Measurements from ENCODE around the gene IDH3B. TPM values are rescaled to one million over a fixed set of nuclear protein-coding genes. Genes with fewer than 3 reads are reported as not detected.
A peak's percentile ranks its signal among the peaks of the same experiment; 100 is the strongest.

Gene IDH3B
- total and polyA plus RNA-seq, 10 donors: 59.4 to 105 (median 84.7) TPM

DNA sequence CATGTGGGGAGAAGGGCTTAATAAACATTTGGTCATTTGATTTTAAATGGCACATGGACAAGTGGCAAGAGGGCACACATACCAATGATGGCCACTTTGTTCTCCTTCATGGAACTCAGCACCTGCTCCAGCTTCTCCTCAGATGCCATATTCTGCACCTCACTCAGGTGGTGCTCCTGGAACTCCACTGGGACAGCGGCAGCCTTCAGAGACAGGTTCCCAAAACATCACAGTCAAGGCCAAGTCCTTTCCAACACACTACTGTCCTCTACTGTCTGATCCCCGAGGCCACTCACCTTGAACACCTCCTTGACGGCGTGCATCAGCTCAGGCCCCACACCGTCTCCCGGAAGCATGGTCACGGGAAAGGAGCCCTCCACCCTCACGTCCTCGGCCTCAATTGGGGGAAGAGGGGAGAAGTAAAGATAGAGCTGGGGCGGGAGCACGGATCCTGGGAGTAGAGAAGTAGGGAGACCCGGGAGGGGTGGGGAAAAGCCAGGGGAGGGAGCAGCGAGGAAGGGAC is 591 bp downstream of the IDH3B start:
- H3K4me3 ChIP-seq: peak overlapping the region; percentile 81 to 100 (median 93)
- DNase-seq: no peak
- TF ChIP-seq POLR2A (IDR thresholded peaks at IDR 0.05): no peak
- 7 to 10% (median 8%) methylated on average over 13 of the region's 13 CpGs for WGBS, 5 donors
- H3K27me3 ChIP-seq (replicated peaks in 1 of 7): no peaks in the 10 kb centered on the region
- peak overlapping the region; percentile 84 to 97 (median 94) for H3K27ac ChIP-seq
- peaks cover 0 to 49% (median 41%) of the 10 kb centered on the region in 6 donors for H3K36me3 ChIP-seq
- intact Hi-C loops (cut with DNase I; ENCODE audit: low total_unique reads): no loop called here
- H3K9me3 ChIP-seq: no peaks in the 10 kb centered on the region
- H3K4me1 ChIP-seq: peaks cover 8 to 28% (median 19%) of the 10 kb centered on the region in 6 donors

DNA sequence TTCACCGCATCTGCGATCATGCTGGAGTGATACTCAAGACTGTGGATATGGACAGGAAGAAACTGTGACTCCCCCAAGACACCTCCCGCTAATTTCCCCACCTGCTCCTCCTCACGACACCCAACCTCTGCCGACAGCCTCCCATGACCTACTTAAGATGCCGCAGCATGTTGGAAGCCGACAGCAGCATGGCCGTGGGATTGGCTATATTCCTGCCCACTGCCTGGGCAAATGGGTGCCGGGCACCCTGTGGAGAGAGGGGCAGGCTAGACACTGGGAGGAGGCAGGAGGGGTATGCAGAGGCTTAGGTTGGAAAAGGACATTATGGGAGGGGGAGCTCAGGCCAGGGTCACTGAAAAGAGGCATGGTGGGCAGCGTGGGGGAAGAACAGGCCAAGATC is 4.5 kb downstream of the IDH3B start:
- Histone ChIP-seq H3K4me3 (no peak overlapping the region), H3K27ac (no peak overlapping the region), H3K36me3 (peaks cover 7 to 88% (median 80%) of the 10 kb centered on the region in 6 donors), H3K4me1 (peaks cover 5 to 54% (median 27%) of the 10 kb centered on the region in 6 donors), H3K27me3 (replicated peaks in 1 of 7) (no peaks in the 10 kb centered on the region), H3K9me3 (no peaks in the 10 kb centered on the region)
- 90 to 97% (median 96%) methylated on average over 10 of the region's 10 CpGs for WGBS, 5 donors
- DNase-seq: no peak
- TF ChIP-seq POLR2AphosphoS5 (IDR thresholded peaks at IDR 0.05) (no peak), POLR2A (IDR thresholded peaks at IDR 0.05) (no peak)
- TF ChIP-seq, protein P1, sequence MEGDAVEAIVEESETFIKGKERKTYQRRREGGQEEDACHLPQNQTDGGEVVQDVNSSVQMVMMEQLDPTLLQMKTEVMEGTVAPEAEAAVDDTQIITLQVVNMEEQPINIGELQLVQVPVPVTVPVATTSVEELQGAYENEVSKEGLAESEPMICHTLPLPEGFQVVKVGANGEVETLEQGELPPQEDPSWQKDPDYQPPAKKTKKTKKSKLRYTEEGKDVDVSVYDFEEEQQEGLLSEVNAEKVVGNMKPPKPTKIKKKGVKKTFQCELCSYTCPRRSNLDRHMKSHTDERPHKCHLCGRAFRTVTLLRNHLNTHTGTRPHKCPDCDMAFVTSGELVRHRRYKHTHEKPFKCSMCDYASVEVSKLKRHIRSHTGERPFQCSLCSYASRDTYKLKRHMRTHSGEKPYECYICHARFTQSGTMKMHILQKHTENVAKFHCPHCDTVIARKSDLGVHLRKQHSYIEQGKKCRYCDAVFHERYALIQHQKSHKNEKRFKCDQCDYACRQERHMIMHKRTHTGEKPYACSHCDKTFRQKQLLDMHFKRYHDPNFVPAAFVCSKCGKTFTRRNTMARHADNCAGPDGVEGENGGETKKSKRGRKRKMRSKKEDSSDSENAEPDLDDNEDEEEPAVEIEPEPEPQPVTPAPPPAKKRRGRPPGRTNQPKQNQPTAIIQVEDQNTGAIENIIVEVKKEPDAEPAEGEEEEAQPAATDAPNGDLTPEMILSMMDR (IDR thresholded peaks at IDR 0.05 in 8 of 11, conservative IDR thresholded peaks at IDR 0.05 in 3 of 11): no peak
- intact Hi-C loops (cut with DNase I; ENCODE audit: low total_unique reads): no loop called here

DNA sequence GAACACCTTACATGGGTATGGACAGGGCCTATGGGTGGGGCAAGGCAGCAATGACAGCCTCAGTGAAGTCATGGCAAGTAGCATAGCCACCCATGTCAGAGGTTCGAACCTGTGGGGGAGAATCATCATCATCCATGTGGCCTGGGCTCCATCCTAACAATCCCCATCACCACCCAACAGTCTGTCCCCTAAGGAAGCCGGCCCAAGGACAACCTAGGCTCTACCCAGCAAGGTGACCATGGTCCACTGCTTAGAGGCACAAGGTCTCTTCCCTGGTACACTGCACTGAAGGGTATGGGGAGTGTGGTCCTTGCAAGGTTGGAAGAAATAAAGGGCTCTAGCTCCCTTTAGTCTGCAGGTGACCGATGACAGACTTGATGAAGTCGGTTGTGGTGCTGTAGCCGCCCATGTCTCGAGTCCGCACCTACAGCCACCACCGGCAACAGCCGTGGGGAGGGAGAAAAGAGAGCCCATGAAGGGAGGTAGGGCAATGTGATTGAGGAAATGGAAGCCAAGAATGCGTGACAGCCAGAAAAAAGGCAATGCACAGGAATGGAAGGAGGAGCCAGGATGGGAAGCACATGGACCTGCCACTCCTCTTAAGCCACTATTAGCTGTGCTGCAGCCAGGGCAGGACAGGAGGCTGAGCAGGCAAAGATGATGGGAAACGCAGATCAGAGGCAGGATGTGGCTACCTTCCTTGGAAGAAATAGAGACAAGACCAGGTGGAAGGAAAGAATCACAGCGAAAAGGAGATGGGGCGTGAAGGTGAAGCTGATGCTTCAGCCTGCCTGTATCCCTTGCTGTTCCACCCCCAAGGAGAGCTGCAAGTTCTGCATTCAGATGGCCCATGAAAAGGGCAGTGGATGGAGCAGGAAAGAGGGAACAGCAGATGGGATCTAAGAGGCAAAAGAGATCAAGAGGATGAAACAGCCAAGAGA is 5.3 kb downstream of the IDH3B start:
- TF ChIP-seq POLR2AphosphoS5 (IDR thresholded peaks at IDR 0.05): peak in 2 of 3 donors; percentile 20 to 24
- TF ChIP-seq POLR2A (IDR thresholded peaks at IDR 0.05): no peak
- H3K4me3 ChIP-seq: no peak overlapping the region
- H3K4me1 ChIP-seq: peaks cover 11 to 58% (median 31%) of the 10 kb centered on the region in 6 donors
- no peak for DNase-seq
- no peaks in the 10 kb centered on the region for H3K27me3 ChIP-seq (replicated peaks in 1 of 7)
- H3K27ac ChIP-seq: no peak overlapping the region
- intact Hi-C loops (cut with DNase I; ENCODE audit: low total_unique reads): no loop called here
- WGBS, 5 donors: 77 to 86% (median 79%) methylated on average over 12 to 13 of the region's 13 CpGs
- H3K9me3 ChIP-seq: no peaks in the 10 kb centered on the region
- H3K36me3 ChIP-seq: peaks cover 7 to 96% (median 85%) of the 10 kb centered on the region in 6 donors

DNA sequence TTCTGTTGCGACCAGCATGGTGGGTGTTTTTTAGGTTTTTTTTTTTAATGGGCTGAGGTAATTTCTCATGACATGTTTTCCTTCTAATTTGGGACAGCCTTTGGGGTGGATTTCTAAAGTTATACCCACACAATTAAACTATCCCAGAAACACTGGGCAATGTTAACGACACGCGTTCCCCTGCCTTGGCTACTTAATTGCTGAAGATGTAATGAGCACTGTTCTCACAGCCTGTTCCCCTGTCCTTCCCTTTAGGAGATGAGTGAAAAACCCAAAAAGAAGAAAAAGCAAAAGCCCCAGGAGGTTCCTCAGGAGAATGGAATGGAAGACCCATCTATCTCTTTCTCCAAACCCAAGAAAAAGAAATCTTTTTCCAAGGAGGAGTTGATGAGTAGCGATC is 6.3 kb downstream of the IDH3B start:
- no peak for DNase-seq
- Histone ChIP-seq H3K4me1 (peaks cover 11 to 58% (median 29%) of the 10 kb centered on the region in 6 donors), H3K4me3 (no peak overlapping the region), H3K27ac (no peak overlapping the region), H3K27me3 (replicated peaks in 1 of 7) (no peaks in the 10 kb centered on the region), H3K36me3 (peaks cover 7 to 91% (median 83%) of the 10 kb centered on the region in 6 donors), H3K9me3 (no peaks in the 10 kb centered on the region)
- 80 to 93% (median 88%) methylated on average over 5 of the region's 5 CpGs for WGBS, 5 donors
- intact Hi-C loops (cut with DNase I; ENCODE audit: low total_unique reads): no loop called here
- TF ChIP-seq, protein P1 (IDR thresholded peaks at IDR 0.05 in 8 of 11, conservative IDR thresholded peaks at IDR 0.05 in 3 of 11): no peak
- TF ChIP-seq POLR2AphosphoS5 (IDR thresholded peaks at IDR 0.05) (no peak), POLR2A (IDR thresholded peaks at IDR 0.05) (no peak)

DNA sequence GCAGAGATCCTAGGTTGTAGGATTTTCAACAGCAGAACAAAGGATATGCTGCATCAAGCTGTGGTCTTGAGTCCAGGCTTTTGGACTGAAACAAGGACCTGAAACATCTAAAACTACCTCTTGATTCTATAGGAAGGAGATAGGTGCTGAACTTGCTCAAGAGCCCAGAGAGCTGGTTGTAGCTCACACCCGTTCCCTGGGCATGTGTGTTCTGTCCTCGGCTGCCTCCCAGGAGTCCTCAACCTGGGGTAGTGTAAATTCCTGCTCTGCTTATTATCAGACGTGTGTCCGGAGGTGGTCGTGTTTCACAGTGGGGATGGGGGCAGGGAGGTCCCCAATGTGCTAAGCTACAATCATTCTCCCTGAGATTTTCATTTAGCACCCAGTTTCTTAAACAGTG is 6.8 kb downstream of the IDH3B start:
- Histone ChIP-seq H3K4me3 (no peak overlapping the region), H3K27me3 (replicated peaks in 1 of 7) (no peaks in the 10 kb centered on the region), H3K9me3 (no peaks in the 10 kb centered on the region), H3K36me3 (peaks cover 7 to 87% (median 81%) of the 10 kb centered on the region in 6 donors), H3K27ac (no peak overlapping the region), H3K4me1 (peaks cover 11 to 54% (median 25%) of the 10 kb centered on the region in 6 donors)
- 69 to 96% (median 82%) methylated on average over 5 of the region's 5 CpGs for WGBS, 5 donors
- intact Hi-C loops (cut with DNase I; ENCODE audit: low total_unique reads): no loop called here
- DNase-seq: no peak
- TF ChIP-seq POLR2AphosphoS5 (IDR thresholded peaks at IDR 0.05) (no peak), POLR2A (IDR thresholded peaks at IDR 0.05) (no peak)
- TF ChIP-seq, protein P1 (IDR thresholded peaks at IDR 0.05 in 8 of 11, conservative IDR thresholded peaks at IDR 0.05 in 3 of 11): no peak
